ENCODE measurements around the gene FARS2.

DNA sequence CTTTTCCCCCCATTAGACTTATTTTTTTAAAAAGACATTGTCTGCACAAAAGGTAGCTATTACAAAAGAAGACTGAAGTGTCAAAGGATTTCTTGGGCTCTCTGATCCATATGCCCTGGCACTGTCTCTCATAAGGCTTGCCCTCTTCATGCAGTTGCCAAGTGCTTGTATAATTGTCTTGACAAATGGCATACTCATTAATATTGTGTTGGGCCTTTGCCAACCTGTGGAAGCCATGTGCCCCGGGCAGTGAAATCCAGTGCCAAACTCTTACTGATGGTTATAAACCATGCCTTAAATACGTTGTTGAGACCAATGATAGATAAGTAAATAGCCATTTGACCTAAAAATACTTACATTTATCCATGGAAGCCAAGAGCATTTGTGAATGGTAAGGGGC, 98.1 kb downstream of the FARS2 start:
- TF ChIP-seq GATA2 (IDR thresholded peaks at IDR 0.05; ENCODE audit: low read depth, low read length) (no peak; the same call in 1 of the 2 replicates), GATA3 (IDR thresholded peaks at IDR 0.05; ENCODE audit: low read depth, low read length) (no peak)
